ENCODE data around the gene SENP2.
"Not testable (repeated sequence)": the region's sequence is repeated elsewhere in the genome, so short reads cannot be mapped to it uniquely, and the experiment has no call there.

SENP2 gene

GRCh38 chr3:185585859-185586685, at the start of gene SENP2:
SENP2 (plus strand) TSS chr3:185586295; CDS start chr3:185586414, 119 bp downstream.
- DNase-seq, result peak; percentile 100

- DNase-seq, result no peak
These were observed 48.6 kb upstream of the SENP2 start for GRCh38 chr3:185537369-185537970.

- DNase-seq, result no peak
These were observed 46.2 kb upstream of the SENP2 start for GRCh38 chr3:185539934-185540333.

GRCh38 chr3:185540695-185541094, 45.4 kb upstream of the SENP2 start:
- no peak for DNase-seq

GRCh38 chr3:185549122-185549521, 37.0 kb upstream of the SENP2 start:
- no peak for DNase-seq

- no peak for DNase-seq
These were observed 36.4 kb upstream of the SENP2 start for GRCh38 chr3:185549651-185550111.

GRCh38 chr3:185552358-185552877, 33.7 kb upstream of the SENP2 start, which contains the start of gene LIPH:
LIPH (minus strand) TSS chr3:185552588; CDS start chr3:185552471, 117 bp downstream.
- DNase-seq, result no peak

GRCh38 chr3:185555101-185555501, 31.0 kb upstream of the SENP2 start:
- DNase-seq, result no peak

GRCh38 chr3:185555860-185556347, 30.2 kb upstream of the SENP2 start:
- DNase-seq, result no peak

GRCh38 chr3:185556640-185557039, 29.5 kb upstream of the SENP2 start:
- not testable (repeated sequence) for DNase-seq

GRCh38 chr3:185558395-185558794, 27.7 kb upstream of the SENP2 start:
- DNase-seq, result no peak

- DNase-seq, result no peak
These were observed 26.4 kb upstream of the SENP2 start for GRCh38 chr3:185559706-185560090.

GRCh38 chr3:185560676-185561075, 25.4 kb upstream of the SENP2 start:
- no peak for DNase-seq

- DNase-seq, result no peak
These were observed 24.6 kb upstream of the SENP2 start for GRCh38 chr3:185561374-185561943.

GRCh38 chr3:185561958-185562357, 24.1 kb upstream of the SENP2 start:
- DNase-seq, result no peak

GRCh38 chr3:185572183-185572582, 13.9 kb upstream of the SENP2 start:
- no peak for DNase-seq

GRCh38 chr3:185575108-185575869, 10.8 kb upstream of the SENP2 start:
- peak; percentile 84 for DNase-seq

GRCh38 chr3:185582236-185582635, 3.9 kb upstream of the SENP2 start:
- no peak for DNase-seq

GRCh38 chr3:185582871-185583270, 3.2 kb upstream of the SENP2 start:
- no peak for DNase-seq

GRCh38 chr3:185583925-185584324, 2.2 kb upstream of the SENP2 start:
- no peak for DNase-seq

GRCh38 chr3:185584686-185585085, 1.4 kb upstream of the SENP2 start:
- no peak for DNase-seq

GRCh38 chr3:185585518-185585858, 607 bp upstream of the SENP2 start:
- DNase-seq, result no peak

GRCh38 chr3:185586686-185587039, 568 bp downstream of the SENP2 start:
- DNase-seq, result peak; percentile 76
